PC-3 (cell line): ENCODE results near the gene ZIC2.

ENCODE experiments used
- CTCF ChIP-seq: fragments of 300-600 bp; sonication (generic); conservative IDR thresholded peaks from 2 replicates; pipeline ENCODE4 v1.5.1; 2017; ENCODE audit warnings: antibody characterized with exemption, low read depth, mild to moderate bottlenecking, low read length
- EZH2 ChIP-seq: fragments of 300-600 bp; sonication (generic); IDR thresholded peaks from one replicate; pipeline ENCODE4 v1.6.1; 2017; ENCODE audit warnings: antibody characterized with exemption, mild to moderate bottlenecking, low read length; ENCODE audit not compliant: unreplicated experiment

GRCh38 chr13:99948907-99949678, 32.5 kb upstream of the ZIC2 start:
- TF ChIP-seq CTCF (no peak), EZH2 (no peak)
